Measurements from ENCODE around the gene SF3A1.

DNA sequence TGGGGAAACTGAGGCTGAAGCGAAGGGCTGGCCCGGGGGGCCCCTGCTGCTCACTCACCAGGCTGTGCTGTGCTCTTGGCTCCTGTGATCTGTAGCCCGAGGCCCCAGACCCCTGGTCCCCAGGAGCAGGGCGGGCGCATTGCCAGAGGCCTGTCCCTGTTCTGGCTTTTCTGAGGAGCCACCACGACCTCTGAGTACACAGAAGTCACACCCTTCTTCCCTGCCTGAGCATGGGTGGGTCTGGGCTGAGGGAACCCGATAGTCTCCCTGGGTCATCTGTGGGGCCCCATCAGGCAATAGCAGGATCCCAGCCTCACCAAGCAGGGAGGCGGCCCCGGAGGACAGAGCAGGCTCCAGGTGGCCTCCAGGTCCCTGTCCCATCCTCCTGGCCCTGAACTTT lies 72.5 kb downstream of the SF3A1 start:
- TF ChIP-seq ELF4 (IDR thresholded peaks at IDR 0.05) (no peak), FOXK2 (IDR thresholded peaks at IDR 0.05) (no peak)
